PC-9 (cell line): ENCODE data around the gene SLC25A46.

Experiments used
- CTCF ChIP-seq: fragments of 200-600 bp; sonication (generic); conservative IDR thresholded peaks from 2 replicates; pipeline ENCODE4 v1.6.1; 2017; ENCODE audit warnings: mixed run types, antibody characterized with exemption, mild to moderate bottlenecking, moderate library complexity
- EZH2 ChIP-seq: fragments of 200-600 bp; sonication (generic); IDR thresholded peaks from 2 replicates; pipeline ENCODE4 v1.8.0; 2017; ENCODE audit warnings: antibody characterized with exemption, low read depth

- TF ChIP-seq CTCF (no peak), EZH2 (no peak)
Observed at GRCh38 chr5:110738812-110739651, at the start of gene SLC25A46.
